C1 segment of cervical spinal cord (tissue), 14 donors: Measurements from ENCODE around the gene CRYBG2.
A peak's percentile ranks its signal among the peaks of the same experiment; 100 is the strongest.

Experiments used
- DNase-seq, 14 donors: peaks; one replicate each; lab custom pipeline; 2025; lab: John Stamatoyannopoulos, UW

Gene CRYBG2

DNA sequence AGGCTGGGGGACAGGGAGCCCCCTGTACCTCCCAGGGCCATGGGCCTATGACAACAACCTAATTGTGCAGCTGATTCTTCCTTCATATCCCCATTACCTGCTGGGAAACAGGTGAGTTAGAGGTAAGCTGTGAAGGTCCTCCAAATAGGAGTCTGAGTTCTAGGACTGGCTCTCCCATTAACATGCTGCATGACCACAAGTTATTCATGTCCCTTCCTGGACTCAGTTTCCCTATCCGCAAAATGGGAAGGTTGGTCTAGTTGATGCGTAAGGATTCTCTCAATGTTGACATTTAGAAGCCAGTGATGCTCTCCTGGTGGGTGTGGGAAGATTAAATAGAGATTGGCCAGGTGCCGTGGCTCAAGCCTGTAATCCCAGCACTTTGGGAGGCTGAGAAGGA is 14.6 kb upstream of the CRYBG2 start:
- DNase-seq: no peak

DNA sequence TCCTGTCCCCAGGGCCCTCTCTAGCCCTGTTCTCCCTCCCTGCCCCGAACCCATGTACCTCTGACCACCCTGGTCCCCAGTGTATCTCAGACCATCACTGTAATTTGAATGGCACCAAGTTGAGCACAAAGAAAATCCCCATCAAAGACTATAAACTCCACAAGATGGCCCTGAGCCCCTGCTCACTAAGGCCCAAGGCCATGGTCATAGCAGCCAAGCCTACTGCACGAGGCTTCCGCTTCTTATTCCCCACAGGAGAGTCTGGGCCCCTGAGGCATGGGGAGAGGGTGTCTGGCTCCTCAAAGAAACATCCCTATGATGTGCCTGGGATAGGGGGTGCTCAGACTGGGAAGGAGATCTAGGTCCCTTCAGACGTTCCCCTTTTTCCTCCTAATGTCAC is 14.1 kb upstream of the CRYBG2 start:
- DNase-seq: no peak

DNA sequence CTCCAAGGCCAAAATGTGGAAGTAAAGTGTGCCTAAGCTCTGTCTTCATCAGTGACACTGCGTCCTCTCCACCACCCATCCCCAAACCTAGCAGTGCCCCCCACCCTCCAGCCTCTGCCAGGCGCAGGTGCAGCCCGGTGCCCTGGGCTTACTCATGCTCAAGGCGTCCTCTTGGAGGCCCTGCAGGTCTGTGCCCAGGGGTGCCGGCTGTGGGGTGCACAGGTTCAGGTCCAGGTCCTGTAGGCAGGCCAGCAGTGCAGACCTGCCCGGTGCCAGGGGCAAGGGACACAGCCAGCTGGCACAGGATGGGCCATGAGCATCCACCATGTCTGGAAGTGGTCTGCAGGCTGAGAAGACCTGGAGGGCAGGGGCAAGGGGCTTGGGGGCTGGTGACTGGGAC is 13.5 kb upstream of the CRYBG2 start:
- no peak for DNase-seq

DNA sequence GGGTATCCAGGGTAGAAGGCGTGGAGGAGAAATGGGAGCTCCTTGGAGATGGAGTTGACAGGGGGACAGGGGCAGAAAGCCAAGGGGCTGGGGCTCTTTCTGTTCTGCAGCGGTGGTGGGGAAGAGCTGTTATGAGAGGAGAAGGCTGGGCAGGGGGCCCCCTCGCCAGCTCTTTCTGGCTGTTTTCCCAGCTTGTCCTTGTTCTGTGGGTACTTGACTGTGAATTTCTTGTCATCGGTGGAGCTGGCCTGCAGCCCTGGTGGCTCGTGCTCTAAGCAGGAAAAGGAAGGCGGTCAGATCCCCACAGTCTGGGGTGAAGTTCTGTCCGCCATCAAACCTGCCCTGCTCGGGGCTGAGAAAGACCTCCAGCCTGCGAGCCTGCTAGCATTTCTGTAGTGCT is 11.0 kb upstream of the CRYBG2 start:
- no peak for DNase-seq

DNA sequence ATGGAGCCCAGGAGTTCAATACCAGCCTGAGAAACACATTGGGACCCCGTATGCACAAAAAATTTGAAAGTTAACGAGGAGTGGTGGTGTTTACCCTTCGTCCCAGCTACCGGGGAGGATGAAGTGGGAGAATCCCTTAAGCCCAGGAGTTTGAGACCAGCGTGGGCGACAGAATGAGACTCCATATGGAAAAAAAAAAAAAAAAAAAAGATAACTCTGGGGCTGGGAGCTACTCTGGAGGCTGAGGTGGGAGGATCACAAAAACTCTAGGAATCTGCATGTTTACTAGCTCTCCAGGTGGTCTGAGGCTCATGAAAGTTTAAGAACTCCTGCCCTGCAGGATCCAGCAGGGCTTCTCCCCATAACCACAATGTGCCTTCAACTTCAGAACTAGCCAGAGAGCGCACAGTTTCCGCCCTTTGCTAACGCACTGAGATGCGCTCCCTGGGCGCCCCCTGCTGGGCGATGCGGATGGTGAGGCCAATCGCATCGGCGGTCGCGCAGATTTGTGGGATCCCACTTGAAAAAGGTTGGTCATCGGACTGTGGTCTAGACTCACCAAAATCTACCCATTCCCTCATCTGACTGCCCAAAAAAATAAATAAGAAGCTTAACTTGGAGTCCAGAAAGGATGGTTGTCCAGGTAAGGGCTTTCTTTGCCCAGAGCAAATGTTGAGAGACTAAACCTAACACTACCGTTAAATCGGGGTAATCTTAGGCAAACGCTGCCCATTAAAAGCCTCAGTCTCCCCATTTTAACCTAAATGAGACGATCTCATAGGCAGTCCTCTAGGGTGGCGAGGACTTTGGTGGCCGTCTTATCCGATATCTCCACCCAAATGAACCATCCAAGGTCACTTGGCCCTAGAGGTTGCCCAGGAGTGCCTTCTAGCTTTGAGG is 9.9 kb upstream of the CRYBG2 start:
- DNase-seq: peak in 7 of 14 donors; percentile 1 to 40 (median 27)

DNA sequence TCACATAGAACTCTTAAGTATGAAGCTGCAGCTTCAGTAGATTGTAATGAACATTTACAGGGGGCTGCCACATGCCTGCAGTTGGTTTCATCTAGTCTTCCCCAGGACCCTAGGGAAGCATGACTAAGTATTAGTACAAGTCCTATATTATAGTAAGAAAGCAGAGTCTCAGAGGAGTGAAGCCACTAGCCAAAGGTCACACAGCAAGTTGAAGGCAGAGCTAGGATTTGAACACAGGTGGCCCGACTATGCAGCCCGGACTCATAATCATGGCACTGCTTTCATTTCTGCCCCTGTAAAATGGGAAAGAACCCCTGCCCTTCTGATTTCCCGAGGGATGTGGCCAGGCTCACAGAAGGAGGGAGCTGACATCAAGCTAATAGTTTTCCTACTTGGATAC is 8.4 kb upstream of the CRYBG2 start:
- DNase-seq: no peak

DNA sequence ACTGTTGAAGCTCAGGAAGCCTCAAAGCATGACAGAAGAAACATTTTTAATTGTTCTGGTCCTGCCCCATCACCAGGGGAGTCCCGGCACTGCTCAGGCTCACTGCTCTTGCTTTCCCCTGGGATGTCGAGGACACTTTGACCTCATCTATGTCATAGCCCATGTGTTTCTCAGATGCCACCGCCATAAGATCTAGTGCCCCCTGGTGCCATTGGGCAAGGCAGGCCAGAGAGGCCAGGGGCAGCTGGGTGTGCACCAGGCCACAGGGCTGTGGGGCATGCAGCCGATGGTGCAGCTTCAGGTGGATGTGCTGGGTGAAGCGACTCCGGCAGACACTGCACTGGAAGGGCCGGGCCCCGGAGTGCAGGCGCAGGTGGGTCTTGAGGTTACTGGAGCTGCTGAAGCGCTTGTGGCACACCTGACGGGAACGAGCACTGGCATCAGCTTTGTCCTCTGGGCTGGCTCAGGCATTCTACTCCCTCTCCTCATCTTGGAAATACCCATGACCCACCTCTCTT is 7.7 kb upstream of the CRYBG2 start:
- no peak for DNase-seq

DNA sequence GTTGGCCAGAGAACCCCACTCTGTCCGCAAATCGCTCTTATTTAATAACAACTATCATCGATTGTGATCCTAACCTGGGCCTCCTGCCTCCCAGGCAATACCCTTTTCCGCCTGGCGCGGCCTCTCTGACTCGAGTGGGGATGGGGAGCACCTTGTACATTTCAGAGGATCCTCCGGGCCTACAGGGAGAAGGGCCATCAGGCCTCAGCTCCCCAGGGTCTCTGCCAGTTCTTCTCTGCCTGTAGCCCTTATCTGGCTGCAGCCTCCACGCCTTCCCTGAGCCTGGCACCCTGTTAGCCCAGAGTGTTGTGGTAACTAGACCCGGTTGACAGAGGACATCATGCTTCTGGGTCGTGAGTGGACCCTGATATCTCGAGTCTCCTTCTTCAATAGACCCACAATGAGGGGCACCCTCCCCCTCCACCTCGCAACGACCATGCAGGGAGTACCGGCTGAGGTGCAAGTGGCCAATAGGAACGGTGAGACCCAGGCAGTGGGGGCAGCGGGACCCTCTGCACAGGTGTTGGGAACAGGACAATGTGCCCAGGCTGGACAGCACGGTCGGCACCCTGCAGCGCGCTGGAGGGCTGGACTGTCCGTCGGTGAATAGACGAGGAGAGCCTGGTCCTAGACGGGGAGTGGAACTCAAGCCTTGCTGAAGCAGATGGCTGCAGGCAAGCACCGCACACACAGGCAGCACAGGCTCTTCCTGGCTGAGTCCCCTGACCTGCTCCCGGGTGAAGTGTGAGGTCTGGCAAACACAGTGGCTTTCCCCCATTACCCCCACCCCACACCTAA is 7.1 kb upstream of the CRYBG2 start:
- DNase-seq: no peak

DNA sequence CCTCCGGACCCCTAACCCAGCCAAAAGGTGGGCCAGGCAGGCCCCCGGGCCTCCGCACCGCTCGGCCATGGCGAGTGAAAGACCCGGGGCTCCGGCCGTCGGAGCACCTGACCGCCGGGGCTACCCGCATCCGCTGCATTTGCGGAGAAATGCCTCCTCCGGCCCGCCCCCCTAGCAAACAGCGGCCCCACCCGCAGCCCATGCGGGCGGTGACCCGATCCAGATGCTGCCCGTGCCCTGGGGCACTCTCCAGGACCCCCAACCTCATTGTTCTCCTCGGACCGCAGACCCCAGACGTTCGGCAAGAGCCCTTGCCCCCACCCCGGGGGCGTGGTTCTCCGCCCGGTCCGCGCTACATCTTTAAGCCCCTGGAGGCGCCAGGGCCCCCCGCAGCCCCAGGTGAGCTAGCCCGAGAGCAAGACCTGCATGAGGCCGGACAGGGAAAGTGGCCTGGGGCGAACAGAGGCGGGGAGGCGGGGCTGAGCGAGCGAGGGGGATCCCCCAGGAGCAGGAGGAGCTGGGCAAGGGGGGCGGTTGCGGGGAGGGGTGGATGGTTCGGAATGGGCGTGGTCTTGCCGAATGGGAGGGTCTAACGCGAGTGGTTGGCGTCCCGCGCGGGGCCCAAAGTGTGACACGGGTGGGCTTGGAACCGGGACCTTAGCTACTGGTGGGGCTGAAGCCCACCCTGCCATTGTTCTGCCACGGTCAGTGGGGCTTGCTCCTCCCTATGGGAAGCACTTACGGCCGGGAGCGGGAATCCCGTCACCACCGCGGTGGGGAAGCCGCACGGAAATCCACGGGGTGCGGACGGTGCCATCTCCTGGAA is 6.3 kb upstream of the CRYBG2 start:
- no peak for DNase-seq

DNA sequence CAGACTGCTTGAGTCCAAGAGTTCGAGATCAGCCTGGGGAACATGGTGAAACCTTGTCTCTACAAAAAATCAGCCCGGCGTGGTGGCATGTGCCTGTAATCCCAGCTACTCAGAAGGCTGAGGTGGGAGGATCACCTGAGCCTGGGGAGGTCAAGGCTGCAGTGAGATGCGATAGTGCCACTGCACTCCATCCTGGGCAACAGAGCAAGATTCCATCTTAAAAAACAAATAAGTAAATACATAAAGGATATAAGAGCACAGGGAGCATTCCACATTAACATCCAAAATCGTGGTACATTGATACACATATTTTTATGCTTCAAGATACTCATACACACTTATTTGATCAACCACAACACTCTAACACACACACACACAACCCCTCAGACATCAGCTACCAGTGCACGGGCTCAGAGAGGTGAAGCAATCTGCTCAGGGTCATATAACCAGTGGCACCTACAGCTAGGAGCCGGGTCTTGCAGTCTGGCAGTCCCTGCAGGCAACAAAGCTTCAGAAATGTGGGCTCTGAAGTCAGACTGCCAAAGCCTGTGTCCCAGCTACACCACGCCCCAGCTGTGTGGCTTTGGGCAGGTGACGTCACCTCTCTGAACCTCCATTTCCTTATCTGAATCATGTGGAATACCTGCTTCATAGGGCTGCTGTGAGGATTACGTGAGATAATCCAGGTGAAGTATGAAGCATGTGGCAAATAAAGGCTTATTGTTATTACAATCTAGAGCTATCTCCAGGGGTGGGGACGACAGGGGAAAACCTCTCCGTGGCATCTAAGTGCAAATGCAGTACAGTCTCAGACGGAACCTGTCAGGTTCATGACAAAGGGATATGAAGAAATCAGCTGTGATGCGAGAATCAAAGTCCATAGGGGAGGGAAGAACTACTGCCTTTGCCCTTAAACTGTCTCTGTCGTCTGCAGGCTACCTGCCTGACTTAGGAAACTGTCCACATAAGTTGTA is 4.8 kb upstream of the CRYBG2 start:
- DNase-seq: no peak

DNA sequence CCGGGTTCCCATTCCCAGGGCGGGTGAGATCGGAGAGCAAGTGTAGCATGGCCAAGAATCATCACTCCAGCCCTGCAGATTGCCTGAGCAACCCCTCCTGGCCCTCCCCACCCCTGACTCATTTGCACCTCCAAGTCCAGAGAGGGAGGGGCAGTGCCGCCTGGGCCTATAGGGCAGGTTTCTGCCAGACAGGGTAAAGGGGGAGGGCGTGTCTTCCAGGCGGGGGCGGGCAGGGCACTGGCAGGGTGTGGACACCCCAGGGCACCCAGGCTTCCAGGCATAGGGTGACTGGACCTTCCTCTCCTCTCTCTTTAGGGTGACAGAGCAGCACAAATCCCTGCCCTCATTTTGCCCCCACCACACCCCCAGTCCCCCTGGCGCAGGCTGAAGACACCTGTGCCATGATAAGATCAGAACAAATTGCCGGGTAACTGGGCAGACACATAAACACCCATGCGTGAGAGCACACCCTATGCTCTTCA is 3.2 kb upstream of the CRYBG2 start:
- DNase-seq: no peak

DNA sequence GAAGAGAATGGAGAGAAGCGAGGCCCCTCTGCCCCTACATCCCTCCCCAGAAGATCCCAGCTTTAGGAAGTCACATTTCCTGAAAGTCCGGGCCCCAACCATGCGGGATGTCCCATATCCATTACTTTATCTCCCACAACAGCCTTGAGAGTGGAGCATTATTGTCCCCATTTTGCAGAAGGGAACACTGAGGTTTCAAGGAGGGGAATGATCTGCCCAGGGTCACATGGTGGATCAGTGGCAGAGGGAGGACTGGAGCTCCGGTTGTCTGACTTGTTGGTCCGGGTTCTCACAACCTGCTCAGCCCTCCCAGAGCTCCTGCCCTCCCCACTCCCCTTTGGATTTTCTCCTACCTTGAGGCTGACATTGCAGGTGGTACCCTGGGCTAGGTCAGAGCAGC is 2.2 kb upstream of the CRYBG2 start:
- DNase-seq: no peak

DNA sequence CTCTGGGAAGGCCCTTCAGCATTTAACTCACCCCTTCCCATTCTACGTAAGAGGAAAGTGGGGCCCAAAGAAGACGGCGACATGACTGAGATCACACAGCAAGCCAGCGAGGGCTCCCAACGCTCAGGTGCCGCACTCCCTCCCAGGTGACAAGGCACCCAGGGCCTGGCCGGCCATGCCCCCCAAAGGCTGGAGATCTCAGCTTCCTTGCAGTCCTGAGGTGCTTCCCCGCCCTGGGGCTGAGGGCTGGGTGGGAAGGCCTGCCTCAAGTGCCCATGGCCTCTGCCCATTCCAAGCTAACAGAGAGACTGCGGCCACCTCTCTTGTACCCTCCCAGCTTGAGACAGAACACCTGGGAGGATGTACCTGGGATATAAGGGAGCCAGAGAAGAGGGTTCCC is 1.0 kb upstream of the CRYBG2 start:
- DNase-seq: no peak

DNA sequence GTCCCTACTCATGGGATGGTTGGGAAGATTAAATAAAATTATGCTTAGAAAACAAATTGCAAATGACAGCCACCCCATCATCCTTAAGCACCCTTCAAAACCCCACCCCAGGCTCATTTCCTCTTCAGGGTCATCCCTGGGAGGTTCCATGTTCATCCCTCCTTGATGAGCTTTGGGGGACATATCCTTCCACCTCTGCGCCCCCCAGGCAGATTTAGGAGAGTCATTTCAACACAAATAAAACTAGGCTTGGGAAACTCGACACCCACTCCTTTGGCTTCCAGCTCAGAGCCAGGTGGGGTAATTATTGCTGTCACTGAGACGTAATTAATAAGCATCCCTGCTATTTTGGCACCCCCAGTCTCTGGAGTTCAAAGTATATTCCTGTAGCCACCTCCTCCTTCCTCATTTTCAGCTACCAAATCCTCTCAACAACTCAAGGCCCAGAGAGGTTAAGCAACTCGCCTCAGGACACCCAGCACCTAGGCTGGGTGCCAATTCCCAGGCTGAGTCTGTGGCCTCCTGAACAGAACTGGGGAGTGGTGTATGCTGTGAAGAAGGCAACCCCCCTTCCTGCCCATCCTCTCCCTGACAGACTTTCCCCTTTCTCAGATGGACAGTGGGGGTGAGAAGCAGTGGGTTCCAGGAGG is 595 bp downstream of the CRYBG2 start:
- no peak for DNase-seq

DNA sequence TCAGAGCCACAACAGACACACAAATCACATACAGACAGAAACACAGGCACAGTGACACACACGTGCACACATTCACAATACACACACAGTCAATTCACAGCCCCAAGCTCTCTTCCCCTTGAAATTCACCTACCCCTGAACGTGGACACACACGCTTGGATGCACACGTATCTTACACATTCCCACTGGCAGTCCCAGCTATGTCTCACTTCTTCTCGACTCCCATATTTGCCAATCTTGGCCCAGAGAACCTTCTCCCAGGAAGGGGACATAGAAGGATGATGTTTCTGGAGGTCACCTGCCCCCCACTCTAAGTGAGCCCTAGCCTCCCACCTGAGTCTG is 1.6 kb downstream of the CRYBG2 start:
- no peak for DNase-seq

DNA sequence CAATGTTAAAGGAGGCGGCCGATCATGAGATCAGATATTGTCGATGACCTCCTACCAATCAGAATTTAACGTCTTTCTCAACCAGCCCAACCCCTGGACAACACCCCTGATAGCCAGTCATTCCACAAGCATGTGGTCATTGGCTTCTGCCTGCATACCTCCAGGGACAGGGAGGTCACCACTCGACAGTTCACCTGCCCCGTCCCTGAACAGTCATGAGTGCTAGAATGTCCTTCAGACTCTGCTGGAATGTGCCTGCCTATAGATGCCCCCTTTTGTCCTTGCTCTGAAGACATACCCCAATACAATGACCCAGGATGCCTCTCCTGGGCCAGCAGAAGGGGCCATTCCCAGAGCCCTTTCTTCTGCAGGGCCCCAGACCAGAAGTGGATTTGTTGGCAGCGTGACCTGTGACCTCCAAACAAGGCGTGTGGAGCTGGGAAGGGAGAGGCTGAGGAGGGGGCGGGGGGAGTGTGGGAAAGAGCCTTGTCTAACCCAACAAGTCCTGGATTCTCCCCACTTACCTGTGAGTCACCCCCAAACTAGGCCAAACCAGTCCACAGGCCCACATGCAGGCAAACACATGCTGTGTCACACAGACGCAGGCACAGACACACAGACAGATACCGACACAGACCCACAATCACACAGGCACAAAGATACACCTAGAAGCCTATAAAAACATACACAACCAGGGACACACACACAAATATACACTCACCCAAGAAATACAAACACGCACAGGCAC is 2.2 kb downstream of the CRYBG2 start:
- no peak for DNase-seq

DNA sequence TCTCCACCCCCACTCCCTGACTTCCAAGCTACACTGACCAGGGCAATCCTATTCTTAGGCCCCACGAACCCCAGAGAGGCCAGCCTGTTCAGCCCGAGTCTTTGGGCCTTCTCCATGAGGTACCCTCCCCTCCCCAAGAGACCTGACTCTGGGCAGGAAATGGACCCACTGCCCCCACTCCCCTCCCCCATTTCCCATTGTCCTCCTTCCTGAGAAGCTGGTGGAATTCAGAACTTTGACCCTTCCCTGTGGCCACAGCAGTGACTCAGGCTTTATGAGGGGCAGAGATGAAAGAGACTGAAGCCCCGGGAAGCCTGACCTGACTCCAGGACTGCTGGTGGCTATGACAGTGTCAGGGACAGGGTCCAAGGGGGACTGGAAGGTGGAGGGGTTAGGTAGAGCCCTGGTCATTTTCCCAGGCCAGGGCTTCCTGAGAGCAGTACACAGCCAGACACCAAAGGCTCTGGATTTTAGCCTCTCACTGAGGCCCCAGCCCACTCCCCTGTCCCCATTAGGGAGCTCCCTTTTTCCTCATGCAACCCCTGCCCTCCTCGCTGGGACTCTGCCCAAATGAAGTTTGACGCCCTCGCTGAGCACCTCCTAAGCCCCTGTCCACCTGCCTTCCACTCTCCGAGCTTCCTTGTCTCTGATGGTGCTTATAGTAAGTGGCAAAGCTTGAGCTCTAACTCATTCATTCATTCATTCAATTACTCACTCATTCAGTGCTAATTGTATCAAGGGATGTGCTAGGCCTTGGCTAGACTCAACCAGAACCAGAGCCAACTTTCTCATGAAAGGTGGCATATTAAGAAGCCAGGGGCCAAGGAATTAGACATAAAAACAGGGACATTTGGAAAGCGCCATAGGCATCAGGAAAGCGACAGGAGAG is 3.0 kb downstream of the CRYBG2 start:
- DNase-seq: no peak

DNA sequence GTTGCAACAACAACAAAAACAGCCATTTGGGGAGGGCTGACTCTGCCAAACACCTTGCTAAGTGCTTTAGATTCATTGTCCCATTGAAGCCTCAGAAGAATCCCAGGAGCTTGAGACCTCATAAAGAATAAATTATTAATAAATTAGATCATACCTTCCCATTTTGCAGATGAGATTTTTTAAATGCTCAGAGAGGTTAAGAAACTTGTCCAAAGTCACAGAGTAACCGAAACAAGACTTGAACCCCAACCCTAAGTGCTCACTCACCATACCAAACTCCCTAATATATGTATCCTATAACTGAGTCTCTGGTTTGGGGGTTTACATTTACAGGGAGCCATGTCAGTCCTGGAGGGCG is 3.6 kb downstream of the CRYBG2 start:
- DNase-seq: no peak
